ENCODE data around the gene TRPM2. TPM values are rescaled to one million over a fixed set of nuclear protein-coding genes. Genes with fewer than 3 reads are reported as not detected.

TRPM2 gene
- total RNA-seq, 1 donor from 2014 or later, result 0.09 TPM

DNA sequence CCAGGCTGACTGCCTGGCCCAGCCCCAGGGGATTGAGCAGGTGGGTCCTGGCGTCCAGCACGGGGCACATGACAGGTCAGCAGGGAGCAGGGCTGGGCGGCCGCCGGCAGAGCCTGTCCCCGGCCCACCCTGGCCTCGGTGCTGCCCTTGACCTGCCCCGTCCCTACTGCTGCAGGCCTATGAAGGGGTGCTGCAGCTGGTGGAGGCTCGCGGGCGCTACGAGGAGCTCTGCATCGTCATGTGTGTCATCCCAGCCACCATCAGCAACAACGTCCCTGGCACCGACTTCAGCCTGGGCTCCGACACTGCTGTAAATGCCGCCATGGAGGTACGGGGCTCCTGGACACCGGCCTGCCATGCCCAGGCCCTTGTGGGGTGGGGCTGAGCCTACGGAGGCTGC lies 29.8 kb upstream of the TRPM2 start:
- no peaks in the 10 kb centered on the region for H3K36me3 Mint-ChIP-seq
- TF ChIP-seq, protein P1, sequence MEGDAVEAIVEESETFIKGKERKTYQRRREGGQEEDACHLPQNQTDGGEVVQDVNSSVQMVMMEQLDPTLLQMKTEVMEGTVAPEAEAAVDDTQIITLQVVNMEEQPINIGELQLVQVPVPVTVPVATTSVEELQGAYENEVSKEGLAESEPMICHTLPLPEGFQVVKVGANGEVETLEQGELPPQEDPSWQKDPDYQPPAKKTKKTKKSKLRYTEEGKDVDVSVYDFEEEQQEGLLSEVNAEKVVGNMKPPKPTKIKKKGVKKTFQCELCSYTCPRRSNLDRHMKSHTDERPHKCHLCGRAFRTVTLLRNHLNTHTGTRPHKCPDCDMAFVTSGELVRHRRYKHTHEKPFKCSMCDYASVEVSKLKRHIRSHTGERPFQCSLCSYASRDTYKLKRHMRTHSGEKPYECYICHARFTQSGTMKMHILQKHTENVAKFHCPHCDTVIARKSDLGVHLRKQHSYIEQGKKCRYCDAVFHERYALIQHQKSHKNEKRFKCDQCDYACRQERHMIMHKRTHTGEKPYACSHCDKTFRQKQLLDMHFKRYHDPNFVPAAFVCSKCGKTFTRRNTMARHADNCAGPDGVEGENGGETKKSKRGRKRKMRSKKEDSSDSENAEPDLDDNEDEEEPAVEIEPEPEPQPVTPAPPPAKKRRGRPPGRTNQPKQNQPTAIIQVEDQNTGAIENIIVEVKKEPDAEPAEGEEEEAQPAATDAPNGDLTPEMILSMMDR (IDR thresholded peaks at IDR 0.05; ENCODE audit: unreplicated experiment), result no peak
- H3K27ac Mint-ChIP-seq, result no peak overlapping the region
- no peaks in the 10 kb centered on the region for H3K27me3 Mint-ChIP-seq (ENCODE audit: low read depth)
- no peak for DNase-seq (ENCODE audit: low spot score in 2 of 2, unreplicated experiment in 2 of 2)
- no peaks in the 10 kb centered on the region for H3K4me1 Mint-ChIP-seq
- H3K9me3 Mint-ChIP-seq, result no peaks in the 10 kb centered on the region
- no peak overlapping the region for H3K4me3 Mint-ChIP-seq

DNA sequence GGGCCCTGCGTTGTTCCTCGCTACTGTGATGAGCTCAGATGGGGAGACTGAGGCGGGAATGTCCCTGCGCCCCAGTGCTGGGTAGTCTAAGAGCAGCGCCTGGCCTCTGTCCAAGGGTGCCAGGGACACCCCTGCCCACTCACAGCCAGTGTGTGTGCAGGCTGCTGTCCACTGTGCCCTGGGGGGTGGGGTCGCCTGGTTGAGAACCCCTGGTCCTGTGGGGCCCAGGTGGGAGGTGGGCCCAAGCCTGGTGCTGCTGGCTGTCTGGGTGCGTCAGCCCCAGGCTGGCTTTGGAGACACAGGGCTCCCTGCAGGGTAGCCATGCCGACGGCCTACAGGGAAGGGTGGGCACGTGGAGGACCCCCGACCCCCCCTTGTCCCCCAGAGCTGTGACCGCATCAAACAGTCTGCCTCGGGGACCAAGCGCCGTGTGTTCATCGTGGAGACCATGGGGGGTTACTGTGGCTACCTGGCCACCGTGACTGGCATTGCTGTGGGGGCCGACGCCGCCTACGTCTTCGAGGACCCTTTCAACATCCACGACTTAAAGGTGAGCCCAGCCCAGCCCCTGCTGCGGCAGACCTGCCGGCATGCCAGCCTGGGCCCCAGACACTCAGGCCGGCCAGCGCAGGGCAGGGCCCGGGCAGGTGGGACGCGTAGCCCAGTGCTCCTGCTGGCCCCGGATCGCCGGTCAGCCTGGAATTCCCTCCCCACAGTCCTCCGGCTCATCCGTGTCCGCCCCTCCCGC lies 29.1 kb upstream of the TRPM2 start:
- H3K27ac Mint-ChIP-seq, result no peak overlapping the region
- TF ChIP-seq, protein P1 (IDR thresholded peaks at IDR 0.05; ENCODE audit: unreplicated experiment), result no peak
- no peaks in the 10 kb centered on the region for H3K9me3 Mint-ChIP-seq
- no peak overlapping the region for H3K4me3 Mint-ChIP-seq
- no peaks in the 10 kb centered on the region for H3K27me3 Mint-ChIP-seq (ENCODE audit: low read depth)
- DNase-seq (ENCODE audit: low spot score in 2 of 2, unreplicated experiment in 2 of 2), result no peak
- no peaks in the 10 kb centered on the region for H3K36me3 Mint-ChIP-seq
- H3K4me1 Mint-ChIP-seq, result no peaks in the 10 kb centered on the region

DNA sequence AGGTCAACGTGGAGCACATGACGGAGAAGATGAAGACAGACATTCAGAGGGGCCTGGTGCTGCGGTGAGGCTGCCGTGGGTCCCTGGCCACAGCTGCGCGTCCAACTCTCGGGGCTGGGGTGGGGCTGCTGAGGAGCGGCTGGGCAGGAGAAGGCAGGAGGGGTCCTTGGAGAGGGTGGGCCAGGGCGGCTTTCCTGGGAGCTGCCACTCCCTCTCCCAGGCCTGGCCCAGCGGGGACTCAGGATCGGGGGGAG lies 28.6 kb upstream of the TRPM2 start:
- H3K4me1 Mint-ChIP-seq, result no peaks in the 10 kb centered on the region
- H3K27me3 Mint-ChIP-seq (ENCODE audit: low read depth), result no peaks in the 10 kb centered on the region
- DNase-seq (ENCODE audit: low spot score in 2 of 2, unreplicated experiment in 2 of 2), result no peak
- no peaks in the 10 kb centered on the region for H3K9me3 Mint-ChIP-seq
- H3K27ac Mint-ChIP-seq, result no peak overlapping the region
- TF ChIP-seq, protein P1 (IDR thresholded peaks at IDR 0.05; ENCODE audit: unreplicated experiment), result no peak
- no peaks in the 10 kb centered on the region for H3K36me3 Mint-ChIP-seq
- H3K4me3 Mint-ChIP-seq, result no peak overlapping the region

DNA sequence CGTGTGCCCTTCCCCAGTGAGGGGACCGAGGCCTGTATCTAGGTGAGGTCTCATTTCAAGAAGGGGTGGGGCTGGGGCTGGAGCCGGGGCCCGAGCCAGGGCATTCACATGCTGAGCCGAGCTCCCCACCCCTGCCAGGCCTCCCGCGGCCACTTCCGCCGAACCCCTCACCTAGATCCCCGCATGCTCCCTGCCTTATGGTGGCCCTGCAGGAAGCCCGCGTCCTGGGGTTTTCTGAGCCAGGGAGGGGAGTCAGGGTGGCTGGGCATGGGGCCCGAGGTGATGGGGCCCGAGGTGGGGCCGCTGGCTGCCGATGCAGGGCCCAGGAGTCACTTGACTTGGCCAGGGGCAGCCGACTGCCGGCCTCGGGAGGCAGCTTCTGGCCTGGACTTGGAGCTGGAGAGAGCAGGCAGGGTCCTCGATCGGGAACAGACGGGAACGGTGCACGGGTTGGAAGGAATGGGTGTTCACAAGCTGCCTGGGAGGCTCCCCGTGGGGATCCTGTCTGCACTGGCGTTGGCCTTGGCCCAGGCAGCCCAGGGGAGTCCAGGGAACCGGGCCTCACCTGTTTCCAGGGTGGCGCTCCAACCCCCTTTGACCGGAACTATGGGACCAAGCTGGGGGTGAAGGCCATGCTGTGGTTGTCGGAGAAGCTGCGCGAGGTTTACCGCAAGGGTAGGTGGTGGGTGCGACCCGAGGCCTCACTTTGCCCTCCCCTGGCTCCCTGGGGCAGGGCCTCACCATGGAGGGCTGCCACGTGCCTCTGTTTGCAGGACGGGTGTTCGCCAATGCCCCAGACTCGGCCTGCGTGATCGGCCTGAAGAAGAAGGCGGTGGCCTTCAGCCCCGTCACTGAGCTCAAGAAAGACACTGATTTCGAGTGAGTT lies 27.8 kb upstream of the TRPM2 start:
- Mint-ChIP-seq H3K27me3 (ENCODE audit: low read depth) (no peaks in the 10 kb centered on the region), H3K36me3 (no peaks in the 10 kb centered on the region), H3K9me3 (no peaks in the 10 kb centered on the region), H3K27ac (no peak overlapping the region), H3K4me1 (no peaks in the 10 kb centered on the region), H3K4me3 (no peak overlapping the region)
- DNase-seq (ENCODE audit: low spot score in 2 of 2, unreplicated experiment in 2 of 2), result no peak
- TF ChIP-seq, protein P1 (IDR thresholded peaks at IDR 0.05; ENCODE audit: unreplicated experiment), result no peak

DNA sequence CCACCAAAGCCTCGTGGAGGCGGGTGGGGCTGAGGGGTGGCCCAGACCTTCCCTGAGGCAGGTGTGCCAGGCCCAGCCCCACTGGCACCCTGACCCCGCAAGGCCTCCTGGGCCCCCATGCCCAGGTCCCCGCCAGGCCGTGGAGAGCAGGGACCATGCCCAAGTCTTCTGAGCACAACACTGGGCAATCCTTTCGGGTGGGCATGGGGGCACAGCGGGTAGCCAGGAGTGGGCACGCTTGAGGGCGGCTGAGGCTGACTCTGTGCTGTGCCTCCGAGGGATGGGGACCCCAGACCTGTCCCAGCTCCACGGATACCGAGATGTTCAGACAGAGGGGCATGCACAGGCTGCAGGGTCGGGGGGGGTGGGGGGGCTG lies 27.2 kb upstream of the TRPM2 start:
- H3K4me1 Mint-ChIP-seq, result no peaks in the 10 kb centered on the region
- H3K27me3 Mint-ChIP-seq (ENCODE audit: low read depth), result no peaks in the 10 kb centered on the region
- no peak for DNase-seq (ENCODE audit: low spot score in 2 of 2, unreplicated experiment in 2 of 2)
- TF ChIP-seq, protein P1 (IDR thresholded peaks at IDR 0.05; ENCODE audit: unreplicated experiment), result no peak
- no peaks in the 10 kb centered on the region for H3K9me3 Mint-ChIP-seq
- no peaks in the 10 kb centered on the region for H3K36me3 Mint-ChIP-seq
- no peak overlapping the region for H3K4me3 Mint-ChIP-seq
- H3K27ac Mint-ChIP-seq, result no peak overlapping the region

Data from mesothelial cell of epicardium (in vitro differentiated cells).